Endothelial cell (in vitro differentiated cells): Measurements from ENCODE around the gene CD248. TPM values are rescaled to one million over a fixed set of nuclear protein-coding genes. Genes with fewer than 3 reads are reported as not detected.

ENCODE experiments used
- DNase-seq: peaks from one replicate; pipeline ENCODE4 v3.0.0; 2021; ENCODE audit warnings: low spot score
- H3K27ac Mint-ChIP-seq: one replicate; pipeline ENCODE4 v1.8.0; 2021; ENCODE audit warnings: mixed read lengths, inconsistent platforms; ENCODE audit not compliant: unreplicated experiment
- H3K27me3 Mint-ChIP-seq: one replicate; pipeline ENCODE4 v1.8.0; 2021; ENCODE audit warnings: mild to moderate bottlenecking, moderate library complexity, mixed read lengths, inconsistent platforms; ENCODE audit not compliant: unreplicated experiment
- H3K36me3 Mint-ChIP-seq: one replicate; pipeline ENCODE4 v1.8.0; 2021; ENCODE audit warnings: mild to moderate bottlenecking, low read depth, mixed read lengths, inconsistent platforms; ENCODE audit not compliant: unreplicated experiment
- H3K4me1 Mint-ChIP-seq: one replicate; pipeline ENCODE4 v1.8.0; 2021; ENCODE audit warnings: mild to moderate bottlenecking, mixed read lengths, inconsistent platforms; ENCODE audit not compliant: unreplicated experiment
- H3K4me3 Mint-ChIP-seq: one replicate; pipeline ENCODE4 v1.8.0; 2021; ENCODE audit warnings: mild to moderate bottlenecking, mixed read lengths, inconsistent platforms; ENCODE audit not compliant: unreplicated experiment
- H3K9me3 Mint-ChIP-seq: one replicate; pipeline ENCODE4 v1.8.0; 2021; ENCODE audit warnings: mixed read lengths, inconsistent platforms; ENCODE audit not compliant: unreplicated experiment
- CTCF ChIP-seq: fragments of 200-600 bp; sonication (generic); IDR thresholded peaks from one replicate; pipeline ENCODE4 v1.5.0; 2021; ENCODE audit warnings: antibody characterized with exemption; ENCODE audit not compliant: unreplicated experiment
- long read RNA-seq: library from polyadenylated mRNA; unstranded; transcript quantifications from one replicate; pipeline ENCODE4 v2.0.0, GENCODE V29; 2020; ENCODE audit not compliant: unreplicated experiment
- total RNA-seq: library from RNA; stranded (reverse); fragmentation: NEBNext Ultra II Directional; extraction: Animal tissue kit (Norgen Biotek cat#: 25700); gene quantifications from one replicate; pipeline ENCODE4 v1.2.1, GENCODE V29; 2021; ENCODE audit not compliant: unreplicated experiment

The CD248 gene
- total RNA-seq: 2.9 TPM
- long read RNA-seq: 0 reads

GRCh38 chr11:66316849-66317251, at the start of gene CD248:
CD248 (minus strand) TSS chr11:66317044; CDS start chr11:66317027, 17 bp downstream.
- Mint-ChIP-seq H3K4me1 (peaks cover 22% of the 10 kb centered on the region), H3K27ac (peak within 1 kb of the TSS; percentile 72), H3K36me3 (peaks cover 5% of the 10 kb centered on the region), H3K9me3 (no peaks in the 10 kb centered on the region), H3K27me3 (peaks cover 23% of the 10 kb centered on the region), H3K4me3 (no peak within 1 kb of the TSS)
- no peak for TF ChIP-seq CTCF
- DNase-seq: peak; percentile 37

- Mint-ChIP-seq H3K4me1 (peaks cover 8% of the 10 kb centered on the region), H3K9me3 (no peaks in the 10 kb centered on the region), H3K27ac (no peak overlapping the region), H3K36me3 (peaks cover 14% of the 10 kb centered on the region), H3K27me3 (peaks cover 17% of the 10 kb centered on the region), H3K4me3 (no peak overlapping the region)
- no peak for DNase-seq
- TF ChIP-seq CTCF: no peak
These were observed 49.1 kb upstream of the CD248 start for GRCh38 chr11:66365711-66366619.

GRCh38 chr11:66365166-66365565, 48.3 kb upstream of the CD248 start:
- H3K4me3 Mint-ChIP-seq: no peak overlapping the region
- DNase-seq: no peak
- peaks cover 13% of the 10 kb centered on the region for H3K27me3 Mint-ChIP-seq
- H3K4me1 Mint-ChIP-seq: peaks cover 5% of the 10 kb centered on the region
- no peak for TF ChIP-seq CTCF
- no peaks in the 10 kb centered on the region for H3K9me3 Mint-ChIP-seq
- peaks cover 13% of the 10 kb centered on the region for H3K36me3 Mint-ChIP-seq
- no peak overlapping the region for H3K27ac Mint-ChIP-seq

- DNase-seq: peak; percentile 77
- TF ChIP-seq CTCF: peak; percentile 88
- Mint-ChIP-seq H3K9me3 (no peaks in the 10 kb centered on the region), H3K27ac (no peak overlapping the region), H3K36me3 (peaks cover 9% of the 10 kb centered on the region), H3K4me3 (no peak overlapping the region), H3K27me3 (peaks cover 11% of the 10 kb centered on the region), H3K4me1 (no peaks in the 10 kb centered on the region)
These were observed 47.1 kb upstream of the CD248 start for GRCh38 chr11:66363805-66364535.
